GM12872 (cell line): ENCODE measurements around the gene HS6ST2.

Experiments used
- CTCF ChIP-seq: IDR thresholded peaks from 3 replicates; pipeline ENCODE4 v1.5.1; 2011; ENCODE audit warnings: low read depth, mild to moderate bottlenecking, low read length, moderate library complexity; ENCODE audit not compliant: insufficient read depth

The HS6ST2 gene

GRCh38 chrX:132802033-132802432 lies 156.4 kb downstream of the HS6ST2 start:
- TF ChIP-seq CTCF: no peak

DNA sequence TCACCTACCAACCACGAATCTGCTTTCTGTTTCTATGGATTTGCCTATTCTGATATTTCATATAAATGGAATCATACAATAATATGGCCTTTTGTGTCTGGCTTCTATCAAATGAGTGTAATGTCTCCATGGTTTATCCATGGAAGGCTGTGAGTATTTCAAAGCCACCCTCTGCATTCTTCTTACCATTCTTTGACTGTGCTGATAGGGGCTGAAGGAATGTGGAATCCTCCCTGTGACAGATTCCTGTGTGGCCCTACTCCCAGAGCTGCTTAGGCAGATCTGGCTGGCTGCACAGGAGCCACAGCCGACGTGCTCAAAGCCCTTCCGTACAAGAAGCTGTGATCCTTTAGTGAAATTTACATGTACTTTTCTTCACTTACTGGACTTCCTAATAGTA lies 163.2 kb downstream of the HS6ST2 start:
- no peak for TF ChIP-seq CTCF

DNA sequence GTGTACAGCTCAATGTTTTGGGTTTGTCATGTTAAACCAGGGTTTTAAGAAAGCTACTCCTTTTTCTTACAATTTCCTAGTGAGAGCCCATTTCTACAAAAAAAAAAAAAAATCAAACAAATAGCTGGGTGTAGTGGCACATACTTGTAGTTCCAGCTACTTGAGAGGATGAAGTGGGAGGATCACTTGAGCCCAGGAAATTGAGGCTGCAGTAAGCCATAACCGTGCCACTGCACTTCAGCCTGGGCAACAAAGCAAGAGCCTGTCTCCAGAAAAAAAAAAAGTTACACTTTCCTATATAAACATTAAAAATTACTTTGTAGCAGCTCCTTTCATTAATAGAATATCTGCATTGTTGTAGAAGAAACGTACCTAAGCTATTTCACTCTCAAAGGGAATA lies 166.7 kb downstream of the HS6ST2 start:
- no peak for TF ChIP-seq CTCF

- no peak for TF ChIP-seq CTCF
Observed at GRCh38 chrX:132790329-132790728, 168.1 kb downstream of the HS6ST2 start.

- no peak for TF ChIP-seq CTCF
Observed at GRCh38 chrX:132786217-132786616, 172.2 kb downstream of the HS6ST2 start.

GRCh38 chrX:132778917-132779316 lies 179.5 kb downstream of the HS6ST2 start:
- TF ChIP-seq CTCF: no peak

DNA sequence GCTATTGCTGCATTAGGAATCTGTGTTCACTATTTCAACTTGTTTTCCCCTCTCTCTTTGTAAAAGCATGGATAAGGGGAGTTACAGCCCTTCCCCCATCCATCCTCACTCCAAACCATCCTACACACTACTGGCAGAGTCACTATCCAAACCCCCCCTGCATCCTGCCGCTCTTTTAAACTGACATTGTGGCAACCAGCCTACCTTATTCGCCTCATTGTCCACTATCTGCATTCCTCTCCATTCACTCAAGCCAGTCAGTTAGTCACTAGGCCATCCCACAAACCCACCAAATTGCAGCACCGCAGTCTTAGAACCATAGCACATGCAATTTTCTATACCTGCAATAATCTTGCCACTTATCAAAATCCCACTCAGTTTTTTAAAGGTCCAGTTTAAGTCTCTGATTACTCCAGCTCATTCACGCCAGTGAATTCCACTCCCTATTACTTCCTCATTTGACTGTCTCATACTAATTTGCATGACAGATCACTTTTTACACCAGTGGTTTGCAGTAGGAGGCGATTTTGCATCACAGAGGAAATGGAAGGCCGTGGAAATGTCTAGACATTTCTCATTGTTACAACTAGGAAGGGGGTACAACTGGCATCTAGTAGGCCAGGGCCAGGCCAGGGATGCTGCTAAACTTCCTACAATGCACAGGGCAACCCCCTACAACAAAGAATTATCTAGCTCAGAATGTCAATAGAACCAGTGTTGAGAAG lies 181.8 kb downstream of the HS6ST2 start:
- no peak for TF ChIP-seq CTCF
